Esophagus muscularis mucosa (tissue), 4 donors: ENCODE results near the gene SIPA1L3.

ENCODE experiments used
- EP300 ChIP-seq: sonication (generic); formaldehyde crosslinking; IDR thresholded peaks from one replicate; pipeline ENCODE4 v1.6.1; 2017; ENCODE audit warnings: antibody characterized with exemption
- POLR2A ChIP-seq: fragments of 450-650 bp; IDR thresholded peaks from one replicate; pipeline ENCODE4 v1.6.1; 2017; ENCODE audit warnings: antibody characterized with exemption, moderate library complexity, mild to moderate bottlenecking, low read depth
- POLR2AphosphoS5 ChIP-seq, 2 donors: sonication (generic); formaldehyde crosslinking; IDR thresholded peaks; one replicate each; pipeline ENCODE4 v1.6.1; 2017; ENCODE audit warnings: antibody characterized with exemption in 2 of 2
- TF ChIP-seq, protein P1 (sequence below), 3 experiments: fragments of 200-600 bp in 2 of 3; fragments of 450-650 bp in 1 of 3; sonication (generic) in 2 of 3; IDR thresholded peaks; one replicate each; pipeline ENCODE4 v1.5.1; 2017 to 2019; ENCODE audit warnings: antibody characterized with exemption in 3 of 3, mild to moderate bottlenecking in 2 of 3, moderate library complexity in 1 of 3

DNA sequence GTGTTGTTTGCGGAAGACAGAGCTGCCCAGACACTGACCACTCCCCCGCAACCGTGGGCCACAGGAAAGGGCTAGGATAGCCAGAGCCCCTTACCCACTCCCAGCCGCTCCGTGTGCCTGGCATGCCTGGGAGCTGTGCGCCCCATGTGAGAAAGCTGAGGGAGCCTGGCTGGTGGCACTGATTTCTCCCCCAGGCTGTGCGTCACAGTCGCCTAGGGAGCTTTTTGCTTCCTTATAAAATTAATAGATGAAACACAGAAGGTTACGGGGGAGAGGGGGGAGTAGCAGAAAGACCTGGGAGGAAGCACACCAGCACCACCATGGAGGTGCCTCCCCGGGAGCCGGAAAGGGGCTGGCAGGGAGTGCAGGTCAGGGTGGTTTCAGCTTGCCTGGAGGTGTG, 292.3 kb downstream of the SIPA1L3 start:
- TF ChIP-seq, protein P1, sequence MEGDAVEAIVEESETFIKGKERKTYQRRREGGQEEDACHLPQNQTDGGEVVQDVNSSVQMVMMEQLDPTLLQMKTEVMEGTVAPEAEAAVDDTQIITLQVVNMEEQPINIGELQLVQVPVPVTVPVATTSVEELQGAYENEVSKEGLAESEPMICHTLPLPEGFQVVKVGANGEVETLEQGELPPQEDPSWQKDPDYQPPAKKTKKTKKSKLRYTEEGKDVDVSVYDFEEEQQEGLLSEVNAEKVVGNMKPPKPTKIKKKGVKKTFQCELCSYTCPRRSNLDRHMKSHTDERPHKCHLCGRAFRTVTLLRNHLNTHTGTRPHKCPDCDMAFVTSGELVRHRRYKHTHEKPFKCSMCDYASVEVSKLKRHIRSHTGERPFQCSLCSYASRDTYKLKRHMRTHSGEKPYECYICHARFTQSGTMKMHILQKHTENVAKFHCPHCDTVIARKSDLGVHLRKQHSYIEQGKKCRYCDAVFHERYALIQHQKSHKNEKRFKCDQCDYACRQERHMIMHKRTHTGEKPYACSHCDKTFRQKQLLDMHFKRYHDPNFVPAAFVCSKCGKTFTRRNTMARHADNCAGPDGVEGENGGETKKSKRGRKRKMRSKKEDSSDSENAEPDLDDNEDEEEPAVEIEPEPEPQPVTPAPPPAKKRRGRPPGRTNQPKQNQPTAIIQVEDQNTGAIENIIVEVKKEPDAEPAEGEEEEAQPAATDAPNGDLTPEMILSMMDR (IDR thresholded peaks at IDR 0.05): no peak
- TF ChIP-seq POLR2AphosphoS5 (IDR thresholded peaks at IDR 0.05) (no peak), POLR2A (no peak), EP300 (no peak)
